ENCODE measurements around the gene OR51B4.
"Not testable (repeated sequence)": the region's sequence is repeated elsewhere in the genome, so short reads cannot be mapped to it uniquely, and the experiment has no call there.

Gene OR51B4

GRCh38 chr11:5272395-5273017 lies 29.2 kb downstream of the OR51B4 start:
- no peak overlapping the region for H3K4me3 ChIP-seq (ENCODE audit: low read depth, low read length)
- TF ChIP-seq, protein P1, sequence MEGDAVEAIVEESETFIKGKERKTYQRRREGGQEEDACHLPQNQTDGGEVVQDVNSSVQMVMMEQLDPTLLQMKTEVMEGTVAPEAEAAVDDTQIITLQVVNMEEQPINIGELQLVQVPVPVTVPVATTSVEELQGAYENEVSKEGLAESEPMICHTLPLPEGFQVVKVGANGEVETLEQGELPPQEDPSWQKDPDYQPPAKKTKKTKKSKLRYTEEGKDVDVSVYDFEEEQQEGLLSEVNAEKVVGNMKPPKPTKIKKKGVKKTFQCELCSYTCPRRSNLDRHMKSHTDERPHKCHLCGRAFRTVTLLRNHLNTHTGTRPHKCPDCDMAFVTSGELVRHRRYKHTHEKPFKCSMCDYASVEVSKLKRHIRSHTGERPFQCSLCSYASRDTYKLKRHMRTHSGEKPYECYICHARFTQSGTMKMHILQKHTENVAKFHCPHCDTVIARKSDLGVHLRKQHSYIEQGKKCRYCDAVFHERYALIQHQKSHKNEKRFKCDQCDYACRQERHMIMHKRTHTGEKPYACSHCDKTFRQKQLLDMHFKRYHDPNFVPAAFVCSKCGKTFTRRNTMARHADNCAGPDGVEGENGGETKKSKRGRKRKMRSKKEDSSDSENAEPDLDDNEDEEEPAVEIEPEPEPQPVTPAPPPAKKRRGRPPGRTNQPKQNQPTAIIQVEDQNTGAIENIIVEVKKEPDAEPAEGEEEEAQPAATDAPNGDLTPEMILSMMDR (IDR thresholded peaks at IDR 0.05; ENCODE audit: low read depth, low read length), result no peak

DNA sequence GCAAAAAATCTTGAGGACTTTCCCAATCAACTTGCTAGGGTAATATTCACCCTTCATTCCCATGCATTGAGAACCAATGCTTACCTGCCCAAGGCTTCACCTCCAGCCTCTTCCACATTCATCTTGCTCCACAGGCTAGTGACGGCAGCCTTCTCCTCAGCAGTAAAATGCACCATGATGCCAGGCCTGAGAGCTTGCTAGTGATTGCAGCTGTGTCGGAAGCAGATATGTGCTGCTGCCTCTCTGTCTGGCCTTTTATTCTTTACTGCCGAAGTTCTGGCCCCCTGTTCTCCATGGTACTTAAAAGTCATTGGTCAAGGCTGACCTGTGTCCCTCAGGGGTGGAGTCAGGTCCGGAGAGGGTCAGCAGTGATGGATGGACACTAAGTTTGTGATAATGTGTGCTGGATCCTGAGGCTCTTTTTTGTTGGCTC lies 32.0 kb downstream of the OR51B4 start, which contains the start of gene HBE1:
HBE1 (minus strand) TSS at position 231 of the 433 bp plus-strand sequence; CDS start at position 176, 55 bp downstream.
- H3K4me3 ChIP-seq (ENCODE audit: low read depth, low read length), result no peak within 1 kb of the TSS
- TF ChIP-seq, protein P1 (IDR thresholded peaks at IDR 0.05; ENCODE audit: low read depth, low read length), result no peak

DNA sequence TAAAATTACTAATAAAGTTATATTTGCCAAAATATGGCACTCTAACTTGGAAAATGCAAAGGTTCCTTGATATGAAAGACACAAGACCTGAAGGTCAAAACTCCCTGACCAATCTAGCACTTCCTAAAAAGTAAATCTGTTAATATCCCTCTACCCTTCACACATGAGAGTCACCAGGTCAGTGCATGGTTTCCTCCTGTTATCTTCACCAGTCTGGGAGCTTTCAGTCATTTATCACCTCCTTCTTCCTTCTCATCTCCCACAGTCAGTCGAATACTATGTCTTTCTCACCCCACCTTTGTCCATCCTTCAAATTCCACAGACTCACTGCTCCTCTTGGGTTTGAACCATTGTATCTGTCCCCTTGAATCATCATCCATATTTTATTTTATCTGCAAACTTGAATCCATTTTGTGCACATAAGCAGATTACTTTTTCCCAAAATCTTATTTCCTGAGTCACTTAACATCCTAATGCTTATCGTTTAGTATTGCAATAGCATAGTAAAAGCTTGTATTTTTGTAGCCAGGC lies 34.6 kb downstream of the OR51B4 start:
- H3K4me3 ChIP-seq (ENCODE audit: low read depth, low read length), result no peak overlapping the region
- TF ChIP-seq, protein P1 (IDR thresholded peaks at IDR 0.05; ENCODE audit: low read depth, low read length), result no peak

- no peak overlapping the region for H3K4me3 ChIP-seq (ENCODE audit: low read depth, low read length)
- TF ChIP-seq, protein P1 (IDR thresholded peaks at IDR 0.05; ENCODE audit: low read depth, low read length), result no peak
Observed at GRCh38 chr11:5266609-5267008, 35.1 kb downstream of the OR51B4 start.

DNA sequence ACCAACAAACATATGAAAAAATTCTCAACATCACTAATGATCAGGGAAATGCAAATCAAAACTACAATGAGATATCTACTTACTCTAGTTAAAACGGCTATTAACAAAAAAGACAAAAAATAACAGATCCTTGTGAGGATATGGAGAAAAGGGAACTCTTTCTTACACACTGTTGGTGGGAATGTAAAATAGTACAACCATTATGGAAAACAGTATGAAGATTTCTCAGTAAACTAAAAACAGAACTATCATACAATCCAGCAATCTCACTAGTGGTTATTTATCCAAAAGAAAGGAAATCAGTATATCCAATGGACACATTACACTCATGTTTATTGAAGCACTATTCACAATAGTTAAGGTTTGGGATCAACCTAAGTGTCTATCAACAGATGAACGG lies 35.9 kb downstream of the OR51B4 start:
- no peak overlapping the region for H3K4me3 ChIP-seq (ENCODE audit: low read depth, low read length)
- TF ChIP-seq, protein P1 (IDR thresholded peaks at IDR 0.05; ENCODE audit: low read depth, low read length), result no peak

GRCh38 chr11:5258543-5259262 lies 43.0 kb downstream of the OR51B4 start:
- H3K4me3 ChIP-seq (ENCODE audit: low read depth, low read length), result no peak overlapping the region
- TF ChIP-seq, protein P1 (IDR thresholded peaks at IDR 0.05; ENCODE audit: low read depth, low read length), result no peak

DNA sequence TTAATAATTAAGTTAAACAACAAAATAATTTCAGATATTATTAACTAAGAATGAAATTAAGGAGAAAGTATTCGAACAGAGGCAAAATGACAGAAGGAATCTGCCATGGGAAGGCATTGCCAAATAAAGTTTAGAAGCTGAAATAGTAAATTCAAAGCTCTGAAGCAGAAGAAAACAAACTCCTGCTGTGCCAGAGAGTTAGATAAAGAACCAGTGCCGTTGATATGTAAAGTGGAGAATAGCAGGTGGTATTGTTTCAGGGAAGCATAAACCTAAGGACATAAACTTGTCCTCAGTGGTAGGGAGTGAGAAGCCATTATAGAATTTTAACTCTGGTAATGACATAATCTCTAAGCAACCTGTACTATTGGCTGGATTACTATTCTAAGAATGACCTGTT lies 44.5 kb downstream of the OR51B4 start:
- TF ChIP-seq, protein P1 (IDR thresholded peaks at IDR 0.05; ENCODE audit: low read depth, low read length), result no peak
- H3K4me3 ChIP-seq (ENCODE audit: low read depth, low read length), result no peak overlapping the region

DNA sequence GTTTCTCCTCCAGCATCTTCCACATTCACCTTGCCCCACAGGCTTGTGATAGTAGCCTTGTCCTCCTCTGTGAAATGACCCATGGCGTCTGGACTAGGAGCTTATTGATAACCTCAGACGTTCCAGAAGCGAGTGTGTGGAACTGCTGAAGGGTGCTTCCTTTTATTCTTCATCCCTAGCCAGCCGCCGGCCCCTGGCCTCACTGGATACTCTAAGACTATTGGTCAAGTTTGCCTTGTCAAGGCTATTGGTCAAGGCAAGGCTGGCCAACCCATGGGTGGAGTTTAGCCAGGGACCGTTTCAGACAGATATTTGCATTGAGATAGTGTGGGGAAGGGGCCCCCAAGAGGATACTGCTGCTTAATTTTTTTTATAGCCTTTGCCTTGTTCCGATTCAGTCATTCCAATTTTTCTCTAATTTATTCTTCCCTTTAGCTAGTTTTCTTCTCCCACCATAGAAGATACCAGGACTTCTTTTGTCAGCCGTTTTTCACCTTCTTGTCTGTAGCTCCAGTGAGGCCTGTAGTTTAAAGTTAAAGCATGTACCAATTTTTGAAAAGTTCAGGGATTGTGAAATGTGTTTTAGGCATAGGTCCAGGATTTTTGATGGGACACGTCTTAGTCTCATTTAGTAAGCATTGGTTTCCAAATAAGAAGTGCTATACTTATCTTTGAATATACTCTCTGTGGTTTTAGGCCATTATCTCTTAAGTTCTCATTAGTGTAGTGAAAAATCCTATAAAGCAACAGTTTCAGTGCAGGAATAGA lies 46.9 kb downstream of the OR51B4 start, which contains the start of gene HBG2:
HBG2 (minus strand) TSS at position 136 of the 768 bp plus-strand sequence; CDS start at position 83, 53 bp downstream.
- H3K4me3 ChIP-seq (ENCODE audit: low read depth, low read length), result not testable (repeated sequence)

DNA sequence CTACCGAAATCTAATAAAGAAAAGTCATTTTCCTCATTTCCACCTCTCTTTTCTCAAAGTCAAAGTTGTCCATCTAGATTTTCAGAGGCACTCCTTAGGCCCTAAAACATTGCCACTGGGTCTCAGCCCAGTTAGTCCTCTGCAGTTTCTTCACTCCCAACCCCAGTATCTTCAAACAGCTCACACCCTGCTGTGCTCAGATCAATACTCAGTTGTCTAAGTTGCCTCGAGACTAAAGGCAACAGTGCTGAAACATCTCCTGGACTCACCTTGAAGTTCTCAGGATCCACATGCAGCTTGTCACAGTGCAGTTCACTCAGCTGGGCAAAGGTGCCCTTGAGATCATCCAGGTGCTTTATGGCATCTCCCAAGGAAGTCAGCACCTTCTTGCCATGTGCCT lies 47.7 kb downstream of the OR51B4 start:
- not testable (repeated sequence) for H3K4me3 ChIP-seq (ENCODE audit: low read depth, low read length)

- H3K4me3 ChIP-seq (ENCODE audit: low read depth, low read length), result not testable (repeated sequence)
Observed at GRCh38 chr11:5253440-5253839, 48.3 kb downstream of the OR51B4 start.

All from WI38 (cell line).